HepG2 (cell line): Measurements from ENCODE around the gene RPS17. TPM values are rescaled to one million over a fixed set of nuclear protein-coding genes. Genes with fewer than 3 reads are reported as not detected.

ENCODE experiments used
- ATAC-seq: fragments of 200-7000 bp; cut with Tn5 transposase; 3 replicates; pipeline ENCODE4 v1.9.1; 2020; ENCODE audit warnings: mild to moderate bottlenecking, moderate library complexity
- BruUV-seq: library from RNA; stranded (reverse); fragments of 400-500 nt; replicated peaks from 2 replicates; lab custom pipeline; 2021; lab: Mats Ljungman, UMichigan
- CTCF ChIA-PET: fragments of 300-600 bp; formaldehyde crosslinking; extraction: SDS; loops from one replicate; lab custom pipeline; 2021; ENCODE audit warnings: low total read pairs, inconsistent platforms, low intra/inter-chr PET ratio; lab: Yijun Ruan, JAX
- POLR2A ChIA-PET: fragments of 350-600 bp; sonication (Branson Sonifier 250); formaldehyde crosslinking; loops from one replicate; lab custom pipeline; 2020; ENCODE audit warnings: antibody characterized with exemption, inconsistent platforms; lab: Yijun Ruan, JAX
- DNase-seq: peaks from one replicate; pipeline ENCODE4 v3.0.0-alpha.2; 2015; ENCODE audit warnings: low spot score
- FAIRE-seq: peaks from 3 replicates; lab custom pipeline; 2011; peaks lifted over from hg19 to GRCh38; lab: Jason Lieb, UNC
- H2AFZ ChIP-seq: one replicate; pipeline ENCODE4 v1.6.1; 2011; ENCODE audit warnings: low read length, inconsistent platforms
- H3K27ac ChIP-seq: fragments of 300-600 bp; 3 replicates; pipeline ENCODE4 v1.8.0; 2011; ENCODE audit warnings: mixed run types, mild to moderate bottlenecking, mixed read lengths, low read length, inconsistent platforms; ENCODE audit not compliant: insufficient read depth; ENCODE audit errors: extremely low read length
- H3K27me3 ChIP-seq, 2 experiments: fragments of 200-600 bp in 1 of 2; 2 replicates in 1 of 2; 3 replicates in 1 of 2; pipeline versions ENCODE4 v1.6.0 to v1.8.0; 2011; ENCODE audit warnings: low read length in 2 of 2, mild to moderate bottlenecking in 2 of 2, moderate library complexity in 2 of 2, inconsistent platforms in 1 of 2; ENCODE audit not compliant: insufficient read depth in 2 of 2, control insufficient read depth in 1 of 2
- H3K36me3 ChIP-seq, 2 experiments: fragments of 200-600 bp in 1 of 2; replicated peaks in 1 of 2; 2 replicates in 1 of 2; 3 replicates in 1 of 2; pipeline versions ENCODE4 v1.5.1 to v1.8.0; 2011; ENCODE audit warnings: low read length in 2 of 2, inconsistent platforms in 1 of 2; ENCODE audit not compliant: insufficient read depth in 2 of 2, control insufficient read depth in 1 of 2
- H3K4me1 ChIP-seq: 2 replicates; pipeline ENCODE4 v1.5.1; 2012; ENCODE audit warnings: low read length, inconsistent platforms; ENCODE audit not compliant: insufficient read depth
- H3K4me2 ChIP-seq: 2 replicates; pipeline ENCODE4 v1.6.0; 2011; ENCODE audit warnings: low read depth, low read length, inconsistent platforms
- H3K4me3 ChIP-seq, 3 experiments: fragments of 200-600 bp in 1 of 3; sonication (generic), shearing (Covaris generic) in 1 of 3; replicated peaks in 1 of 3; 2 replicates each; pipeline ENCODE4 v1.5.1; 2011 to 2016; ENCODE audit warnings: low read length in 3 of 3, inconsistent platforms in 2 of 3, low read depth in 2 of 3, mild to moderate bottlenecking in 2 of 3, control low read depth in 1 of 3, mixed read lengths in 1 of 3; ENCODE audit not compliant: insufficient read depth in 1 of 3
- H3K79me2 ChIP-seq: one replicate; pipeline ENCODE4 v1.6.1; 2011; ENCODE audit warnings: low read length, inconsistent platforms; ENCODE audit not compliant: insufficient read depth
- H3K9ac ChIP-seq: 2 replicates; pipeline ENCODE4 v1.6.0; 2011; ENCODE audit warnings: mild to moderate bottlenecking, low read depth, low read length, inconsistent platforms; ENCODE audit not compliant: insufficient read depth
- H3K9me3 ChIP-seq: 2 replicates; pipeline ENCODE4 v1.5.1; 2012; ENCODE audit warnings: mild to moderate bottlenecking, low read length
- H4K20me1 ChIP-seq: 2 replicates; pipeline ENCODE4 v1.6.0; 2011; ENCODE audit warnings: inconsistent platforms, mild to moderate bottlenecking, low read length, moderate library complexity; ENCODE audit not compliant: insufficient read depth
- ATF7-NPFF ChIP-seq: sonication (generic); formaldehyde crosslinking; IDR thresholded peaks from 2 replicates; pipeline ENCODE4 v1.8.1; 2023; ENCODE audit warnings: mild to moderate bottlenecking, low read depth, missing genetic modification reagents, moderate library complexity
- EHMT2 ChIP-seq: fragments of 200-600 bp; sonication (generic); IDR thresholded peaks from 2 replicates; pipeline ENCODE4 v1.7.0; 2017; ENCODE audit warnings: antibody characterized with exemption, low read depth, low read length, borderline replicate concordance
- FOXP1 ChIP-seq, 2 experiments: fragments of 450-650 bp in 1 of 2; IDR thresholded peaks; 2 replicates each; pipeline ENCODE4 v1.6.1; 2017 to 2018; ENCODE audit warnings: antibody characterized with exemption in 1 of 2
- ONECUT2 ChIP-seq: sonication (generic); formaldehyde crosslinking; IDR thresholded peaks from 2 replicates; pipeline ENCODE4 v1.4.0; 2020; ENCODE audit warnings: missing genetic modification reagents
- PHF5A ChIP-seq: IDR thresholded peaks from one replicate; pipeline ENCODE4 v1.6.1; 2018; ENCODE audit warnings: low read depth, missing genetic modification reagents; ENCODE audit not compliant: unreplicated experiment
- STAT5B ChIP-seq: sonication (generic); formaldehyde crosslinking; IDR thresholded peaks from 2 replicates; pipeline ENCODE4 v1.4.0; 2020; ENCODE audit warnings: missing genetic modification reagents
- YY1 ChIP-seq: IDR thresholded peaks from 2 replicates; pipeline ENCODE4 v1.6.1; 2011; ENCODE audit warnings: low read length, low read depth, moderate library complexity, mild to moderate bottlenecking; ENCODE audit not compliant: insufficient read depth, insufficient replicate concordance
- ZNF263 ChIP-seq: sonication (generic); formaldehyde crosslinking; IDR thresholded peaks from 2 replicates; pipeline ENCODE4 v1.4.0; 2020; ENCODE audit warnings: missing genetic modification reagents
- ZNF572 ChIP-seq: sonication (generic); formaldehyde crosslinking; IDR thresholded peaks from 2 replicates; pipeline ENCODE4 v1.5.1; 2020; ENCODE audit warnings: mild to moderate bottlenecking, missing genetic modification reagents
- ZSCAN12 ChIP-seq: sonication (generic); formaldehyde crosslinking; IDR thresholded peaks from 2 replicates; pipeline ENCODE4 v1.9.0; 2021; ENCODE audit warnings: mild to moderate bottlenecking, missing genetic modification reagents
- WGBS: methylation state at CpG from one replicate; pipeline ENCODE4 v1.1.6; 2017; ENCODE audit warnings: low lambda C conversion rate; 5-methylcytosine and 5-hydroxymethylcytosine counted together
- in situ Hi-C: cut with HindIII; loops from 2 replicates; pipeline ENCODE4 v1.10.0; 2017; ENCODE audit warnings: low pct_unique_long_range_greater_than_20kb; ENCODE audit not compliant: extremely low pct_ligation_motif_present
- intact Hi-C: fragments of 100-400 bp; cut with micrococcal nuclease; formaldehyde crosslinking; loops from one replicate; pipeline ENCODE4 v1.10.0; 2022; ENCODE audit not compliant: unreplicated experiment
- polyA plus RNA-seq, 8 experiments: library from polyadenylated mRNA; depleted of rRNA in 3 of 8; stranded (reverse) in 7 of 8; unstranded in 1 of 8; fragments of >200 nt; fragmentation: Illumina TruSeq in 4 of 8; extraction: Trizol in 4 of 8; gene quantifications; 2 replicates each; pipeline versions ENCODE4 v1.2.1 to v1.2.3, GENCODE V29; 2011 to 2016; ENCODE audit warnings: low read depth in 4 of 8, missing spikeins in 1 of 8, mixed read lengths in 1 of 8; ENCODE audit not compliant: insufficient read depth in 1 of 8
- total RNA-seq, 5 experiments: library from RNA; depleted of rRNA; stranded (reverse); fragments of >200 nt; fragmentation: Illumina TruSeq; extraction: Trizol; gene quantifications; 2 replicates each; pipeline ENCODE4 v1.2.3, GENCODE V29; 2016; ENCODE audit warnings: low read depth in 1 of 5
- TF ChIP-seq, protein P1 (sequence below): IDR thresholded peaks from 2 replicates; pipeline ENCODE4 v1.6.1; 2016; ENCODE audit warnings: low read depth
- TF ChIP-seq, protein P2 (sequence below): sonication (generic); formaldehyde crosslinking; IDR thresholded peaks from 2 replicates; pipeline ENCODE4 v1.8.0; 2022; ENCODE audit warnings: missing genetic modification reagents, mild to moderate bottlenecking, inconsistent platforms, borderline replicate concordance

The RPS17 gene
- total and polyA plus RNA-seq, 2 of the 13 experiments (the other 11 are each of a cell fraction or from before 2014, with no cell fraction given), result 2,570 to 5,021 TPM

DNA sequence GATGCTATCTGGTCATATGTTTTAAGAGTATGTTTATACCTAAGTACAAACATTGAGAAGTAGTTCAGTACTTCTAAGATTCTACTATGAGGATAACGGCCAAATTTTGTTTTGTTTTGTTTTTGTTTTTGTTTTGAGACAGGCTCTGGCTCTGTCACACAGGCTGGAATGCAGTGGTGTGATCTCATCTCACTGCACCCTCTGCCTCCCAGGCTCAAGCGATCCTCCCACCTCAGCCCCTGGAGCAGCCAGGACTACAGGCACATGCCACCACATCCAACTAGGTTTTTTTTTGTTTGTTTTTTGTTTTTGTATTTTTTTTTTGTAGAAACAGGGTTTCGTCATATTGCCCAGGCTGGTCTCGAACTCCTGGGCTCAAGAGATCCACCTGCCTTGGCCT lies 47.5 kb upstream of the RPS17 start:
- no peak for ATAC-seq
- H3K4me1 ChIP-seq, result no peaks in the 10 kb centered on the region
- no peak overlapping the region for H3K9ac ChIP-seq
- H2AFZ ChIP-seq, result no peak overlapping the region
- H3K79me2 ChIP-seq, result no peaks in the 10 kb centered on the region
- intact Hi-C loops (no loop called here), in situ Hi-C loops (no loop called here)
- no peak for FAIRE-seq
- no peak overlapping the region for H3K4me2 ChIP-seq
- no peak for DNase-seq
- peaks cover 0 to 22% of the 10 kb centered on the region in 2 experiments; a peak in 2 of 5 replicates for H3K27me3 ChIP-seq
- no peak overlapping the region for H3K4me3 ChIP-seq
- no peaks in the 10 kb centered on the region for H3K36me3 ChIP-seq
- no peak overlapping the region for H3K27ac ChIP-seq
- POLR2A ChIA-PET, result no interaction called here
- BruUV-seq, result no TSS peak
- CTCF ChIA-PET, result no interaction called here
- no peaks in the 10 kb centered on the region for H4K20me1 ChIP-seq
- 3% methylated on average over 4 of the region's 4 CpGs for WGBS
- H3K9me3 ChIP-seq, result no peaks in the 10 kb centered on the region
- TF ChIP-seq ZSCAN12 (CRISPR knock-in tag), result no peak
- no peak for TF ChIP-seq STAT5B (CRISPR knock-in tag)
- TF ChIP-seq PHF5A, result no peak
- no peak for TF ChIP-seq ZNF572
- no peak for TF ChIP-seq ZNF263
- TF ChIP-seq, protein P1, sequence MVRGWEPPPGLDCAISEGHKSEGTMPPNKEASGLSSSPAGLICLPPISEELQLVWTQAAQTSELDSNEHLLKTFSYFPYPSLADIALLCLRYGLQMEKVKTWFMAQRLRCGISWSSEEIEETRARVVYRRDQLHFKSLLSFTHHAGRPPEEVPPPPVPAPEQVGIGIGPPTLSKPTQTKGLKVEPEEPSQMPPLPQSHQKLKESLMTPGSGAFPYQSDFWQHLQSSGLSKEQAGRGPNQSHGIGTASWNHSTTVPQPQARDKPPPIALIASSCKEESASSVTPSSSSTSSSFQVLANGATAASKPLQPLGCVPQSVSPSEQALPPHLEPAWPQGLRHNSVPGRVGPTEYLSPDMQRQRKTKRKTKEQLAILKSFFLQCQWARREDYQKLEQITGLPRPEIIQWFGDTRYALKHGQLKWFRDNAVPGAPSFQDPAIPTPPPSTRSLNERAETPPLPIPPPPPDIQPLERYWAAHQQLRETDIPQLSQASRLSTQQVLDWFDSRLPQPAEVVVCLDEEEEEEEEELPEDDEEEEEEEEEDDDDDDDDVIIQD (CRISPR knock-in tag), result no peak
- no peak for TF ChIP-seq ATF7-NPFF (CRISPR knock-in tag)
- no peak for TF ChIP-seq FOXP1 (IDR thresholded peaks at IDR 0.05)
- TF ChIP-seq FOXP1 (CRISPR knock-in tag; IDR thresholded peaks at IDR 0.05), result no peak

DNA sequence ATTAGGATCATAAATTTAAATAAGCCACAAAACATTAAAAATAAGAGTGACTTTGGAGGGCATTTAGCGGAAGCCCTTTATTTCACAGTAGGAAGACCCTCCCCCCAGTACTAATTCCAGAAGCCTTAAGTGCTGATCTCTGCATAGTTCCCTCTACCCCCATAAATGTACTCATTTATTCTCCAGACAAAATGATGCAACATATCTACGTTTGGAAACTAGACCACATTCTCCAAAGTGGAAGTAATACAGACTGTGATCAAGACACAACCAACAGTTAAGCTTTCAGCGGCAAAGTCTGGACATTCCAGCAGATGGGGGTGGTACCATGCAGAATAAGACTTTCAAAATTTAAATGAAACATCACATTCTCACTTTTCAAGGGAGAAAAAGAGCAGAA lies 44.8 kb upstream of the RPS17 start:
- Histone ChIP-seq H3K4me2 (no peak overlapping the region), H2AFZ (no peak overlapping the region), H3K79me2 (no peaks in the 10 kb centered on the region), H4K20me1 (no peaks in the 10 kb centered on the region), H3K4me1 (no peaks in the 10 kb centered on the region), H3K27ac (no peak overlapping the region)
- intact Hi-C loops, result no loop called here
- FAIRE-seq (no peak), DNase-seq (no peak), ATAC-seq (no peak)
- BruUV-seq, result no TSS peak
- TF ChIP-seq ONECUT2 (CRISPR knock-in tag) (no peak), EHMT2 (no peak), YY1 (no peak)
- TF ChIP-seq, protein P2, sequence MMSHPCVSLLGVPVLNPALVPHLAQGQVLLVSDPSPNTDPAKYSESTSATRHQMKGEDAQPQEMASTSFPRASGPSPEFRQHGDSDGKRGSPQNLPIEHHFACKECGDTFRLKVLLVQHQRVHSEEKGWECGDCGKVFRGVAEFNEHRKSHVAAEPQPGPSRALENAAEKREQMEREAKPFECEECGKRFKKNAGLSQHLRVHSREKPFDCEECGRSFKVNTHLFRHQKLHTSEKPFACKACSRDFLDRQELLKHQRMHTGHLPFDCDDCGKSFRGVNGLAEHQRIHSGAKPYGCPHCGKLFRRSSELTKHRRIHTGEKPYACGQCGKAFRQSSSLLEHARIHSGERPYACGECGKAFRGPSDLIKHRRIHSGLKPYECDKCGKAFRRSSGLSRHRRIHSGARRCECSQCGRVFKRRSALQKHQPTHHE (CRISPR knock-in tag), result no peak
- TF ChIP-seq, all 625 proteins: peak for 0
- Histone ChIP-seq H3K4me3 (no peak overlapping the region), H3K36me3 (no peaks in the 10 kb centered on the region), H3K27me3 (peaks cover 0 to 25% of the 10 kb centered on the region in 2 experiments; a peak in 2 of 5 replicates), H3K9ac (no peak overlapping the region), H3K9me3 (no peaks in the 10 kb centered on the region)
- WGBS, result 32% methylated on average over 3 of the region's 3 CpGs
- ChIA-PET POLR2A (no interaction called here), CTCF (no interaction called here)
- in situ Hi-C loops, result no loop called here
